Thyroid gland (tissue), 4 donors: ENCODE data around the gene CERK. TPM values are rescaled to one million over a fixed set of nuclear protein-coding genes. Genes with fewer than 3 reads are reported as not detected.
A peak's percentile ranks its signal among the peaks of the same experiment; 100 is the strongest.

ENCODE experiments used
- DNase-seq, 2 donors: peaks; one replicate each; pipeline ENCODE4 v3.0.0-alpha.2; 2019
- H3K27ac ChIP-seq, 3 donors: fragments of 200-600 bp; sonication (generic); 1 replicate in 2 of 3; 2 replicates in 1 of 3; pipeline ENCODE4 v1.5.1; 2016 to 2019; ENCODE audit warnings: mild to moderate bottlenecking in 1 of 3, moderate library complexity in 1 of 3
- H3K27me3 ChIP-seq: fragments of 200-600 bp; sonication (generic); one replicate; pipeline ENCODE4 v1.5.1; 2019
- H3K36me3 ChIP-seq, 2 donors: fragments of 200-600 bp; sonication (generic); one replicate each; pipeline ENCODE4 v1.5.1; 2016 to 2019
- H3K4me1 ChIP-seq, 2 donors: fragments of 200-600 bp; sonication (generic); one replicate each; pipeline ENCODE4 v1.5.1; 2017 to 2019
- H3K4me3 ChIP-seq, 3 donors: fragments of 200-600 bp; sonication (generic); replicated peaks in 1 of 3; 1 replicate in 2 of 3; 2 replicates in 1 of 3; pipeline ENCODE4 v1.5.1; 2016; ENCODE audit warnings: mild to moderate bottlenecking in 1 of 3
- H3K9me3 ChIP-seq: fragments of 200-600 bp; sonication (generic); one replicate; pipeline ENCODE4 v1.5.1; 2017
- POLR2A ChIP-seq, 2 donors: fragments of 450-650 bp; IDR thresholded peaks; one replicate each; pipeline ENCODE4 v1.6.1; 2017; ENCODE audit warnings: antibody characterized with exemption in 2 of 2, mild to moderate bottlenecking in 2 of 2, moderate library complexity in 1 of 2
- WGBS, 2 donors: methylation state at CpG; one replicate each; pipeline ENCODE4 v1.1.5; 2017; 5-methylcytosine and 5-hydroxymethylcytosine counted together
- intact Hi-C: fragments of 100-400 bp; cut with DNase I; formaldehyde crosslinking; loops from one replicate; pipeline ENCODE4 v1.15.1; 2023
- total RNA-seq, 4 donors: library from RNA; depleted of rRNA; stranded (reverse); fragments of >200 nt; gene quantifications; one replicate each; pipeline ENCODE4 v1.2.3, GENCODE V29; 2016
- TF ChIP-seq, protein P1 (sequence below), 6 experiments: fragments of 200-600 bp in 3 of 6; fragments of 450-650 bp in 3 of 6; sonication (generic) in 3 of 6; IDR thresholded peaks; one replicate each; pipeline ENCODE4 v1.5.1; 2016 to 2019; ENCODE audit warnings: antibody characterized with exemption in 6 of 6, mild to moderate bottlenecking in 2 of 6, inconsistent platforms in 1 of 6, moderate library complexity in 1 of 6

The CERK gene
- total RNA-seq, 4 donors from 2014 or later: 74.6 to 84.7 (median 81.5) TPM

DNA sequence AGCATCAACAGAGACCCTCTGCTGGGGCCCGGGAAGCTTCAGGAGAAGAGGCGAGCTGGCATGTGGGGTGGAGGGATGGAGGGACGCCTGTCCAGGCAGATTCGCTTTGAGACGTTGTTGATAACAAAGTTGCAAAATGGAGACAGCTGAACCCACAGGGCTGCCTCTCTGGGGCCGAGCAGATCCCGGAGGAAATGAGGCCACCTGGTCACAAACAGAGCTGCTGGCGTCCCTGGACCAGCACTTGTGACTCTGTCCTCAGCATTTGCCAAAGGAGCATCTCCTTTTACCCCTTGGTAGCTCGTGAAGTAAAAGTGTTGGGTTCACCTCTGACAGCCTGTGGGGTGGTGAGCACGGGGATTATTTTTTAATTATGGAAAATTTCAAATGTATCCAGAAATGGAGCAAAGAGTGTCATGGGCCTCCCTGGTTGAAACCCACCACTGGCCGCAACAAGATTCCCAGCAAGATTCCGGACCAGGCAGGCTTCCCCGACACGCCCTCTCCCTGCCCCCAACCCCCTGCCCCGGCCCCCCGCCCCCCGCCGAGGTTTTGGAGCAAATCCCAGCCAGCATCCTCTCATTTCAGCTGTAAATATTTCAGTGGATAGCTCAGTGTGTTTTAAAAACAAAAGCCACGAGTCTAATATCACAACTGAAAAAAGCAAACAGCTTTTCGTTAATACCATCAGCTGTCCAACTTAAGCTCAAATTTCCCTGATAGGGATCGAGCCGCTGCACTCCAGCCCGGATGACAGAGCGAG, 97.6 kb downstream of the CERK start:
- TF ChIP-seq, protein P1, sequence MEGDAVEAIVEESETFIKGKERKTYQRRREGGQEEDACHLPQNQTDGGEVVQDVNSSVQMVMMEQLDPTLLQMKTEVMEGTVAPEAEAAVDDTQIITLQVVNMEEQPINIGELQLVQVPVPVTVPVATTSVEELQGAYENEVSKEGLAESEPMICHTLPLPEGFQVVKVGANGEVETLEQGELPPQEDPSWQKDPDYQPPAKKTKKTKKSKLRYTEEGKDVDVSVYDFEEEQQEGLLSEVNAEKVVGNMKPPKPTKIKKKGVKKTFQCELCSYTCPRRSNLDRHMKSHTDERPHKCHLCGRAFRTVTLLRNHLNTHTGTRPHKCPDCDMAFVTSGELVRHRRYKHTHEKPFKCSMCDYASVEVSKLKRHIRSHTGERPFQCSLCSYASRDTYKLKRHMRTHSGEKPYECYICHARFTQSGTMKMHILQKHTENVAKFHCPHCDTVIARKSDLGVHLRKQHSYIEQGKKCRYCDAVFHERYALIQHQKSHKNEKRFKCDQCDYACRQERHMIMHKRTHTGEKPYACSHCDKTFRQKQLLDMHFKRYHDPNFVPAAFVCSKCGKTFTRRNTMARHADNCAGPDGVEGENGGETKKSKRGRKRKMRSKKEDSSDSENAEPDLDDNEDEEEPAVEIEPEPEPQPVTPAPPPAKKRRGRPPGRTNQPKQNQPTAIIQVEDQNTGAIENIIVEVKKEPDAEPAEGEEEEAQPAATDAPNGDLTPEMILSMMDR (IDR thresholded peaks at IDR 0.05): no peak
- no peak for TF ChIP-seq POLR2A (IDR thresholded peaks at IDR 0.05)
- no peak overlapping the region for H3K4me3 ChIP-seq
- H3K36me3 ChIP-seq: no peaks in the 10 kb centered on the region
- intact Hi-C loops: no loop called here
- H3K27me3 ChIP-seq: no peaks in the 10 kb centered on the region
- WGBS, 2 donors: 86% methylated on average over 24 of the region's 24 CpGs
- peaks cover 13 to 18% of the 10 kb centered on the region in 2 donors for H3K4me1 ChIP-seq
- no peak for DNase-seq
- H3K27ac ChIP-seq: no peak overlapping the region
- H3K9me3 ChIP-seq: no peaks in the 10 kb centered on the region

DNA sequence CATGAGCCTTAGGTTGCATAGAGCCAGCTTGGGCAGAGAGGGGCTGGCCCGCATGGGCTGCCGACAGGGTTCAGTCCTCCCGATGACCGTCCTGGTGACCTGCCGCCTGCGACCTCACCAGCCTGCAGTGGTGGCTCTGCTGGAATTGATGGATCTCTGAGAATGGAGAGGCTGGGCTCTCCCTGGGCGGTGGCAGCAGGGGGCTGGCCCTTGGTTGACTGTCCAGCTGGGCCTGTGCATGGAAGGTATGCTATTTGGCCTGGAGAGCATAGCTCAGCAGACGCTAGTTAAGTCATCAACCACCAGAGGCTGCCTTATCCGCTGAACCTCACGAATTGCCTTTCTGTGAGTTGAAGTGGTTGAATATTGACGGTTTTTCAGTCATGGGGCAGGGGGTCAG, 98.2 kb downstream of the CERK start:
- no peaks in the 10 kb centered on the region for H3K36me3 ChIP-seq
- TF ChIP-seq, protein P1 (IDR thresholded peaks at IDR 0.05): no peak
- TF ChIP-seq POLR2A (IDR thresholded peaks at IDR 0.05): no peak
- WGBS, 2 donors: 98% methylated on average over 5 to 11 of the region's 11 CpGs

DNA sequence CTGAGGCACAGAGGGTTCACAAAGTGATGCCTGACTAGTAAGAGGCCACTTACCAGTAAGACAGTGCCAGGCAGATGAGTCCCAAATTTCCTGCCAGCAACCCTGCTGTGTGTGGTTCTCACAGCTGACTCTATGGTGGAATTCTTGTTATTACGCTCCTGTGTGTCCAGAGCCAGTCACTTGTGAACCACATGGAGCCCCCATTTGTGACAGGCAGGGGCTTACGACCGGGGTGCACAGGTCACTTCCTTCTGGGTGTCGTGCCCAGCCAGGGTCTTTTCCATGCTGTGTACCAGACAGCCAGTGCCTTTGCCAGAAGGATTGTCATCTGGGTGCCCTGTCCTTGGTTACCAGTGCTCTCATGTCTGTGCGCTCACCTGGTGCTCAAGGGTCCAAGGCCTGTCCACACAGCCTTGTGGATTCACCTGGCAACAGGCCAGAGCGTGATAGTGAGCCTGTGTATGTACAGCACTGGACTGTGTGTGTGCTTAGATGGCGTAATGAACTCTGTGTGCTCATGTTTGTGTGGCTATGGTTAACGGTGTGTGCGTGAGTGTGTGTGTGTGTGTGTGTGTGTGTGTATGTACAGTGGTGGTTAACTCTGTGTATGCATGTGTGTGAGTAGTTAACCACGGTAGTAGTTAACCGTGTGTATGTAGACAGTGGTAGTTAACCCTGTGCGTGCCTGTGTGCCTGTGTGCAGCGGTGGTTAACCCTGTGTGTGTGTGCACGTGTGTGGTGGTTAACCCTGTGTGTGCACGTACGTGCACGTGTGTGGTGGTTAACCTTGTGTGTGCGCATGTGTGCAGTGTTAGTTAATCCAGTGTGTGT, 99.2 kb downstream of the CERK start:
- peaks cover 24 to 26% of the 10 kb centered on the region in 2 donors for H3K4me1 ChIP-seq
- TF ChIP-seq, protein P1 (IDR thresholded peaks at IDR 0.05): no peak
- intact Hi-C loops: no loop called here
- H3K9me3 ChIP-seq: no peaks in the 10 kb centered on the region
- no peak overlapping the region for H3K4me3 ChIP-seq
- H3K27ac ChIP-seq: no peak overlapping the region
- H3K27me3 ChIP-seq: no peaks in the 10 kb centered on the region
- no peaks in the 10 kb centered on the region for H3K36me3 ChIP-seq
- WGBS, 2 donors: 61 to 68% methylated on average over 17 to 18 of the region's 18 CpGs
- DNase-seq: peak; percentile 85 to 87

More for the DNA sequence above, 98.2 kb downstream of the CERK start:
- Histone ChIP-seq H3K4me3 (no peak overlapping the region), H3K4me1 (peaks cover 16 to 19% of the 10 kb centered on the region in 2 donors), H3K27me3 (no peaks in the 10 kb centered on the region), H3K9me3 (no peaks in the 10 kb centered on the region), H3K27ac (no peak overlapping the region)
- no peak for DNase-seq
- intact Hi-C loops: no loop called here

DNA sequence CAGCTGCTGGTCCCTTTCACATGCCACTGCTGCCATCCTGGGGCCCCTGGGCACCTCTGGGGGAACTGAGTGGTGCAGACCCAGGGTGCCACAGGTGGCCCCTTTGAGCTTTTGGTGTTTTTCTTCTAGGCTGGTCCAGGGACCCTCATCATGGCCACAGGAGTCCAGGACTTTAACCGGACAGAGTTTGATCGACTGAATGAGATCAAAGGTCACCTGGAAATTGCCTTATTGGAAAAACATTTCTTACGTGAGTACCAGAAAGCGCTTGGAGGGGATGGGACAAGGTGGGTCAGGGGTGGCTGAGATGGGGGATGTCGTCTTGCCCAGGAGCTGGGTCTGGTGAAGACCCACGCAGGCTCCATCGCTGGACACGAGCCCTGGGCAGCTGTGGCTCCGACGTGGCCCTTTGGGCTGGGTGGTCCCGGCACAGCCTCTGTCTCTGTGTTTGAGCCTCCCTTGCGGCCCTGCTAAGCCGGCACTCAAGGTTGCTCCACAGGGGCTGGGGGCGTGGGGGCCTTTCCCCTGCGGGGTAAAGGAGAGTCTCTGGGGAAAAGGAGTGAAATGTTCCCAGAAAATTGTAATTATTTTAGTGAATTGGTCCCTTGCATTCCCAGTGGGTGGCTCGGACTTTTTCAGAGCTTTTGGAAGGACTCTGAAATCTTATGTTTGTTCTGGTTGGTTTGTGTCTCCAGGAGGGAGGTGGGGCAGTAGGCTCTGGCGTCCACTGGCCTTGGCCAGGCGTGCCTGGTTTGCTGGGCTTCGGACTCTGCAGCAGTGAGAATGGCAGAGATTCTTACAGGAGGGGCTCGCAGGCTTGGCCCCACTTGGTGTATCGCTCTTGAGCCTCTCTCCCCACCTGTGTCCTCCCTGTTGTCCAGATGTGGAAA, 100.1 kb downstream of the CERK start:
- Histone ChIP-seq H3K27me3 (no peaks in the 10 kb centered on the region), H3K4me3 (no peak overlapping the region), H3K4me1 (peaks cover 24 to 26% of the 10 kb centered on the region in 2 donors), H3K36me3 (no peaks in the 10 kb centered on the region), H3K27ac (no peak overlapping the region), H3K9me3 (no peaks in the 10 kb centered on the region)
- intact Hi-C loops: no loop called here
- TF ChIP-seq, protein P1 (IDR thresholded peaks at IDR 0.05): no peak
- no peak for TF ChIP-seq POLR2A (IDR thresholded peaks at IDR 0.05)
- peak; percentile 22 to 45 for DNase-seq
- 87 to 90% methylated on average over 18 to 21 of the region's 21 CpGs for WGBS, 2 donors
